Hematopoietic multipotent progenitor cell treated with erythropoietin and hydrocortisone succinate and interleukin-3 and kit ligand, for 8 days (in vitro differentiated cells): ENCODE measurements around the gene CLASRP.
"Not testable (repeated sequence)": the region's sequence is repeated elsewhere in the genome, so short reads cannot be mapped to it uniquely, and the experiment has no call there.

Source experiments
- DNase-seq: peaks from one replicate; pipeline ENCODE4 v3.0.0-alpha.2; 2015

Gene CLASRP

GRCh38 chr19:45038931-45039893, at the start of gene CLASRP:
CLASRP (plus strand) TSS chr19:45039045; CDS start chr19:45040213, 1,168 bp downstream.
- DNase-seq, result peak; percentile 91

GRCh38 chr19:44990459-44990858, 48.4 kb upstream of the CLASRP start:
- DNase-seq, result no peak

GRCh38 chr19:44990966-44991365, 47.9 kb upstream of the CLASRP start:
- DNase-seq, result no peak

GRCh38 chr19:44992336-44993163, 46.3 kb upstream of the CLASRP start:
- DNase-seq, result no peak

- DNase-seq, result no peak
These were observed 45.3 kb upstream of the CLASRP start for GRCh38 chr19:44993526-44993925.

- DNase-seq, result no peak
These were observed 44.8 kb upstream of the CLASRP start for GRCh38 chr19:44993926-44994537.

- no peak for DNase-seq
These were observed 40.8 kb upstream of the CLASRP start for GRCh38 chr19:44998025-44998424.

- DNase-seq, result not testable (repeated sequence)
These were observed 39.5 kb upstream of the CLASRP start for GRCh38 chr19:44999131-44999925.

GRCh38 chr19:45000665-45001064, 38.2 kb upstream of the CLASRP start:
- not testable (repeated sequence) for DNase-seq

- peak; percentile 87 for DNase-seq
These were observed 37.6 kb upstream of the CLASRP start, which contains the start of gene RELB for GRCh38 chr19:45001087-45001739. RELB (plus strand) TSS chr19:45001464; CDS start chr19:45001580, 116 bp downstream.

GRCh38 chr19:45003485-45003884, 35.4 kb upstream of the CLASRP start:
- DNase-seq, result no peak

- no peak for DNase-seq
These were observed 33.1 kb upstream of the CLASRP start for GRCh38 chr19:45005787-45006186.

GRCh38 chr19:45008552-45008951, 30.3 kb upstream of the CLASRP start:
- DNase-seq, result no peak

- DNase-seq, result no peak
These were observed 29.1 kb upstream of the CLASRP start for GRCh38 chr19:45009625-45010255.

- DNase-seq, result peak; percentile 16
These were observed 28.5 kb upstream of the CLASRP start for GRCh38 chr19:45010306-45010705.

GRCh38 chr19:45011959-45012358, 26.9 kb upstream of the CLASRP start:
- DNase-seq, result no peak

GRCh38 chr19:45016388-45017314, 22.2 kb upstream of the CLASRP start:
- peak; percentile 78 for DNase-seq

GRCh38 chr19:45019187-45019586, 19.7 kb upstream of the CLASRP start:
- DNase-seq, result no peak

GRCh38 chr19:45020071-45020470, 18.8 kb upstream of the CLASRP start:
- DNase-seq, result no peak

- no peak for DNase-seq
These were observed 16.9 kb upstream of the CLASRP start for GRCh38 chr19:45021971-45022370.
